ENCODE measurements around the gene DACH1. TPM values are rescaled to one million over a fixed set of nuclear protein-coding genes. Genes with fewer than 3 reads are reported as not detected.

Gene DACH1
- total RNA-seq, 1 donor: 0.09 TPM

- no peak overlapping the region for H3K4me3 ChIP-seq (ENCODE audit: low read depth, low read length)
- DNase-seq (ENCODE audit: low read depth): no peak
- TF ChIP-seq CTCF (IDR thresholded peaks at IDR 0.05; ENCODE audit: insufficient read depth, low read length): no peak
These were observed 326.9 kb downstream of the DACH1 start for GRCh38 chr13:71540098-71540497.

- no peak overlapping the region for H3K4me3 ChIP-seq (ENCODE audit: low read depth, low read length)
- no peak for TF ChIP-seq CTCF (IDR thresholded peaks at IDR 0.05; ENCODE audit: insufficient read depth, low read length)
- DNase-seq (ENCODE audit: low read depth): no peak
These were observed 330.8 kb downstream of the DACH1 start for GRCh38 chr13:71536201-71536600.

GRCh38 chr13:71524613-71525304 lies 342.2 kb downstream of the DACH1 start:
- DNase-seq (ENCODE audit: low read depth): no peak
- TF ChIP-seq CTCF (IDR thresholded peaks at IDR 0.05; ENCODE audit: insufficient read depth, low read length): no peak
- H3K4me3 ChIP-seq (ENCODE audit: low read depth, low read length): no peak overlapping the region

GRCh38 chr13:71524245-71524612 lies 342.8 kb downstream of the DACH1 start:
- no peak overlapping the region for H3K4me3 ChIP-seq (ENCODE audit: low read depth, low read length)

GRCh38 chr13:71522941-71523526 lies 344.0 kb downstream of the DACH1 start:
- TF ChIP-seq CTCF (IDR thresholded peaks at IDR 0.05; ENCODE audit: insufficient read depth, low read length): no peak
- no peak overlapping the region for H3K4me3 ChIP-seq (ENCODE audit: low read depth, low read length)

More at GRCh38 chr13:71524245-71524612, 342.8 kb downstream of the DACH1 start:
- DNase-seq (ENCODE audit: low read depth): no peak
- no peak for TF ChIP-seq CTCF (IDR thresholded peaks at IDR 0.05; ENCODE audit: insufficient read depth, low read length)

GRCh38 chr13:71517004-71517403 lies 350.0 kb downstream of the DACH1 start:
- DNase-seq (ENCODE audit: low read depth): no peak
- no peak overlapping the region for H3K4me3 ChIP-seq (ENCODE audit: low read depth, low read length)
- no peak for TF ChIP-seq CTCF (IDR thresholded peaks at IDR 0.05; ENCODE audit: insufficient read depth, low read length)

More at GRCh38 chr13:71522941-71523526, 344.0 kb downstream of the DACH1 start:
- no peak for DNase-seq (ENCODE audit: low read depth)
